Measurements from ENCODE around the gene ETV4. TPM values are rescaled to one million over a fixed set of nuclear protein-coding genes. Genes with fewer than 3 reads are reported as not detected.

Gene ETV4
- total and polyA plus RNA-seq, 2 of the 13 experiments (the other 11 are each of a cell fraction or from before 2014, with no cell fraction given), result 128 to 330 TPM

DNA sequence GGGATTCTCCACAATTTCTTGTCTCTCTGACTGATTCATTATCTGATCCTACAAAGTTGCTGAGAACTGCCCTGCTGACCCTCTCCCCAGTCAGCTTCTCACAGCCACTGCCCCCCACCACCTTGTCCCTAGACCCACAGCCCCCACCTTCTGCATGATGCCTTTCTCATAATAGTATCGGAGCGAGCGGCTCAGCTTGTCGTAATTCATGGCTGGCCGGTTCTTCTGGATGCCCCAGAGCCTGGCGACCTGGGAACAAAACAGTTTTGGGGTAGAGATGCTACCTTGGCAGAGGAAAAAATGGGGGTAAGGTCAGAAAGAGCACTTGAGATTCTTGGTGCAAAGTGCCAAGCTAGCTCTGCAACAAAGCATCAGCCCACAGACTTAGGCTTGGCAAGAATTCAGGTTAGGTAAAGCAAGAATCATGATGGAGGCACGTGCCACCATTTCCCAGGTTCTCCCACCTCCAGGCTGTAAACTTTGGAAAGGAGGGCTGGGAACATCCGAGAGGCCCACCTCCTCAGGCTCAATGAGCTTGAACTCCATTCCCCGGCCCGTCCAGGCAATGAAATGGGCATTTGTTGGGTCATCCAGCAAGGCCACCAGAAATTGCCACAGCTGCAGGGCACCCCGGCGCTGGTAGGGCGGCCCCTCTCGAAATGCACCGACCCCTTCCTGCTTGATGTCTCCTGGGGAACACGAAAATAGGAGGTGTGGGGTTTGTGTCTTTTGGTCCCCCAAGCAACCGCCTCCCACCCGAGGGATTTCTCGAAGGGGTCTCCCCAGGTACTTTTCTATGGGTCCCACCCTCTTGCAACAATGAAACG is 16.9 kb downstream of the ETV4 start (continued):
- TF ChIP-seq, protein P1, sequence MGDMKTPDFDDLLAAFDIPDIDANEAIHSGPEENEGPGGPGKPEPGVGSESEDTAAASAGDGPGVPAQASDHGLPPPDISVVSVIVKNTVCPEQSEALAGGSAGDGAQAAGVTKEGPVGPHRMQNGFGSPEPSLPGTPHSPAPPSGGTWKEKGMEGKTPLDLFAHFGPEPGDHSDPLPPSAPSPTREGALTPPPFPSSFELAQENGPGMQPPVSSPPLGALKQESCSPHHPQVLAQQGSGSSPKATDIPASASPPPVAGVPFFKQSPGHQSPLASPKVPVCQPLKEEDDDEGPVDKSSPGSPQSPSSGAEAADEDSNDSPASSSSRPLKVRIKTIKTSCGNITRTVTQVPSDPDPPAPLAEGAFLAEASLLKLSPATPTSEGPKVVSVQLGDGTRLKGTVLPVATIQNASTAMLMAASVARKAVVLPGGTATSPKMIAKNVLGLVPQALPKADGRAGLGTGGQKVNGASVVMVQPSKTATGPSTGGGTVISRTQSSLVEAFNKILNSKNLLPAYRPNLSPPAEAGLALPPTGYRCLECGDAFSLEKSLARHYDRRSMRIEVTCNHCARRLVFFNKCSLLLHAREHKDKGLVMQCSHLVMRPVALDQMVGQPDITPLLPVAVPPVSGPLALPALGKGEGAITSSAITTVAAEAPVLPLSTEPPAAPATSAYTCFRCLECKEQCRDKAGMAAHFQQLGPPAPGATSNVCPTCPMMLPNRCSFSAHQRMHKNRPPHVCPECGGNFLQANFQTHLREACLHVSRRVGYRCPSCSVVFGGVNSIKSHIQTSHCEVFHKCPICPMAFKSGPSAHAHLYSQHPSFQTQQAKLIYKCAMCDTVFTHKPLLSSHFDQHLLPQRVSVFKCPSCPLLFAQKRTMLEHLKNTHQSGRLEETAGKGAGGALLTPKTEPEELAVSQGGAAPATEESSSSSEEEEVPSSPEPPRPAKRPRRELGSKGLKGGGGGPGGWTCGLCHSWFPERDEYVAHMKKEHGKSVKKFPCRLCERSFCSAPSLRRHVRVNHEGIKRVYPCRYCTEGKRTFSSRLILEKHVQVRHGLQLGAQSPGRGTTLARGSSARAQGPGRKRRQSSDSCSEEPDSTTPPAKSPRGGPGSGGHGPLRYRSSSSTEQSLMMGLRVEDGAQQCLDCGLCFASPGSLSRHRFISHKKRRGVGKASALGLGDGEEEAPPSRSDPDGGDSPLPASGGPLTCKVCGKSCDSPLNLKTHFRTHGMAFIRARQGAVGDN (CRISPR knock-in tag; IDR thresholded peaks at IDR 0.05), result no peak
- TF ChIP-seq, protein P2, sequence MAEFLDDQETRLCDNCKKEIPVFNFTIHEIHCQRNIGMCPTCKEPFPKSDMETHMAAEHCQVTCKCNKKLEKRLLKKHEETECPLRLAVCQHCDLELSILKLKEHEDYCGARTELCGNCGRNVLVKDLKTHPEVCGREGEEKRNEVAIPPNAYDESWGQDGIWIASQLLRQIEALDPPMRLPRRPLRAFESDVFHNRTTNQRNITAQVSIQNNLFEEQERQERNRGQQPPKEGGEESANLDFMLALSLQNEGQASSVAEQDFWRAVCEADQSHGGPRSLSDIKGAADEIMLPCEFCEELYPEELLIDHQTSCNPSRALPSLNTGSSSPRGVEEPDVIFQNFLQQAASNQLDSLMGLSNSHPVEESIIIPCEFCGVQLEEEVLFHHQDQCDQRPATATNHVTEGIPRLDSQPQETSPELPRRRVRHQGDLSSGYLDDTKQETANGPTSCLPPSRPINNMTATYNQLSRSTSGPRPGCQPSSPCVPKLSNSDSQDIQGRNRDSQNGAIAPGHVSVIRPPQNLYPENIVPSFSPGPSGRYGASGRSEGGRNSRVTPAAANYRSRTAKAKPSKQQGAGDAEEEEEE (CRISPR knock-in tag; IDR thresholded peaks at IDR 0.05; ENCODE audit: borderline replicate concordance), result 0 out of 2 replicates have a peak, but pooled peaks have one; percentile 48
- TF ChIP-seq, protein P3, sequence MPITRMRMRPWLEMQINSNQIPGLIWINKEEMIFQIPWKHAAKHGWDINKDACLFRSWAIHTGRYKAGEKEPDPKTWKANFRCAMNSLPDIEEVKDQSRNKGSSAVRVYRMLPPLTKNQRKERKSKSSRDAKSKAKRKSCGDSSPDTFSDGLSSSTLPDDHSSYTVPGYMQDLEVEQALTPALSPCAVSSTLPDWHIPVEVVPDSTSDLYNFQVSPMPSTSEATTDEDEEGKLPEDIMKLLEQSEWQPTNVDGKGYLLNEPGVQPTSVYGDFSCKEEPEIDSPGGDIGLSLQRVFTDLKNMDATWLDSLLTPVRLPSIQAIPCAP (CRISPR knock-in tag; IDR thresholded peaks at IDR 0.05; ENCODE audit: low read depth), result 0 out of 2 replicates have a peak, but pooled peaks have one; percentile 12
